GM18502 (cell line): Measurements from ENCODE around the gene PLCL2.
A peak's percentile ranks its signal among the peaks of the same experiment; 100 is the strongest.

Experiments used
- ATAC-seq: cut with Tn5 transposase; IDR thresholded peaks from one replicate; pipeline ENCODE4 v1.9.1; 2021; ENCODE audit warnings: mild to moderate bottlenecking; ENCODE audit not compliant: unreplicated experiment, poor library complexity

Gene PLCL2

DNA sequence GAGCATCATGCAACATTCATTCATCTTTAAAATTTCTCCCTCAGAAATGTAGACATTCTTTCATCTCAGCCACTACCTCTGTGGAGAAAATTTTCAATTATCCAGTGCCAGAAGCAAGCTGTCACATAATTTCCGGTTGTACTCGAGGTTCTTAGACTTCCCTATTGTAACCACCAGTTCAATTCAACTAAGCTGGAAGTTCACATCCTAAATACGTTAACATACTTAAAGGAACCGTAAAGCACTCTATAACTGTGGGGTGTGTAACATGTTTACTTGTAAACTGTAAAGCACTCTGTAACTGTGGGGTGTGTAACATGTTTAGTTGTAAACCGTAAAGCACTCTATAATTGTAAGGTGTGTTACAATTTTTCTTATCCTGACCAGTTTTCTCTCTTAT lies 150.3 kb downstream of the PLCL2 start:
- ATAC-seq: no peak

DNA sequence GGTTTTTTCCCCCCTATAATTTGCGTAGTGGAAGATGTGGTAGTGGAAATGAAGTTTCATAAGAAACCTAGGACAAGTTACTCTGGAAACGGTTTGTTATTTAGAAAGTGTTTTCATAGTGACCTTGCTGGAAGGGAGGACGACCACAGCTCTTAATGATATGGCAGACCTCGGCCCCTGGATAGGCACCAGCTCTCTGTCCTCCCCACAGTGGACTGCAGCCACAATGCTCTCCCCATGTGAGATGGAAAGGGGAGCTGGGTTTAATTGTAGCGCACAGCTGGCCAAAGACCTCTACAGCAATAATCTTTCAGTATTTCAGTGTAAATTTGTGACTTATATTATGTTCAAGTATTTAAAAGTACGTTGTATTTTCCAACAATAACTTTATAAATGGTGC lies 151.2 kb downstream of the PLCL2 start:
- no peak for ATAC-seq

DNA sequence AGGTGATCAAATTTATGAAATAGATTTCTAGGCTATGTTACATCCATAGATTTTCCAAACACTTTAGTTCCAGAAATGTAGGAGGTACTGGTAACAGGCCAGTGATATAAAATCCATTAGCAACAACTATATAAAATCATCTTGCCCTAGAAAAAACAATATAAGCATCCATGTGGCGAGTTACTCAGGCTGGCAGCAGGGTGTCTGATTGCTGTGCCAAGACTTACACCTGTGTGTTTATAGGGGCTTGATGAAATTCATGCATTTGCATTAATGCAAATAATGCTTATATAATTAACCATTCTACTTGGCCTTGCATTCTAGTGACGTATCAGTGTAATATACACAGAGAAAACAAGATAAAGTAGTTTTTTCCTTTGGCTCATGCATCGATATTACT lies 153.4 kb downstream of the PLCL2 start:
- no peak for ATAC-seq

DNA sequence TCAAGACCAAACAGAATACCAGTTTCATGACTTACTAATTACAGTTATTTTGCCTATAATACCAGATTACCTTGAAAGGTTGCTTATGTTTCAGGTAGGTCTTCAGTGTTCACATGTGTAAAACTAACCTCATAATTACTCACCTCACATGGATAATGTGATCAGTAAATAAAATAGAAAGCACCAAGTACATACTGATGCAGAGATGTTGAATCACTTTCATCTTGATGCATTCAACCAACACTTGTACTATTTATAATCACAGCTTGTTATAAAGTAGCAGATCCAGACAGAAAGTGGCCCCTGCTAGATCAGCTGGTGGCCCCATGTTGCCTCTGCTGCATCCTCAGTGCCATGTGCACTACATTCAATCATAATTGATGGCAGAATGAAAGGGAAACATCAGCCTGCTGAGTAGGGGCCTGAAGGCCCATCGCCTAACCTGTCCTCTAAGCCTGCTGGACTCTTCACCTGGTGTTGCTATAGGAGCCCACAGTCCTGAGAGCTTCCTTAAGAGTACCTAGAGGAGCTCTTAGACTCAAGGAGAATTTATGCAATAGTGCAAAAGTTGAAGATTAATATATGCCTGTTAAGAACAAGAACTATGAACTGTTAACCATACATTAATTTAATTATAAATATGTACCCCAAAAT lies 154.3 kb downstream of the PLCL2 start:
- no peak for ATAC-seq

DNA sequence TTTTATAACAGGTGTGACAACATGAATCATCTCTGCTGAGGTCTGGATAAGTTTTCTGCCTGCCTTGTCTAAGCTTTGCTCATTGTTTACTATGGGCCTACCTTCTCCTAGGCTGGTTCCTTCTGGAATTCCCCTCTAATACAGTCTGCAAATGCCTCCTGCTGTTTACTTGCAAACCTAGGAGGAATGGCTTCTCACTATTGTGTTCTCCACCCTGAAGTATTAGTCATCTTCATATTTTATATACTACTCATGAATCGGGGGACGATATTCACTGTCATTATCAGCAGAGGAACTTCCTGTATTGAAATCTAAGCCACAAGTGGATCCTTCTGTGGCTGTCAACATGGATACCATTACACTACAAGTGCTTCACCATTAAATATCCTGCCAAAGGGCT lies 154.8 kb downstream of the PLCL2 start:
- ATAC-seq: no peak

DNA sequence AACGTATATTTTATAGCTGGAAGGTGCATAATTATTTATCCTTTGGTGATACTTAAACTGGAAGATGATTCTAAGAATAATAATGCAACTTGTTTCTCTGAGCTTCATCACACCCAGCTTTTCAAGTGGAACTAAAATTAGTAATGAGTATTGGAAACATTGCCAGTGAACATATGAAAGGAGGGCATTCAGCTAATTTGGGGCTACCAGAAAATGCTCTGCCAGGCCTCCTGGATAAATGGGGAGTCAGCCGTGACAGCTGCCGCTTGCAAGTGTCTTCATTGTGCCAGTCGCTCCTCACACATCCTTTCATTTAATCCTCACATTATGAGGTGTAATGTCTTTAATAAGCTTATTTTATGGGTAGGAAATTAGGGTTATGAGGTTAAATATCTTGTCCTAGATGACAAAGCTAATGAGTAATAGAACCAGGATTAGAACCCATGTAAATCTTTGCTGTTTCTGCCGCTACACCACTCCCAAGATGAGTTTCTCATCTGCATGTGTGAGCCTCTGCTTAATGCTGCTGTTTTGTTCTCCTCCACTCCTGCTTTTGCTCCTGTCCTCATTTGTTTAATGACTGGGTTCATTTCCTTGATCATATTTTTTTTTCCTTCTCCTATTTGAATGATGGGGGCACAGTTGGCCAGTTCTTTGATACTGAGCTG lies 155.7 kb downstream of the PLCL2 start:
- ATAC-seq: no peak

DNA sequence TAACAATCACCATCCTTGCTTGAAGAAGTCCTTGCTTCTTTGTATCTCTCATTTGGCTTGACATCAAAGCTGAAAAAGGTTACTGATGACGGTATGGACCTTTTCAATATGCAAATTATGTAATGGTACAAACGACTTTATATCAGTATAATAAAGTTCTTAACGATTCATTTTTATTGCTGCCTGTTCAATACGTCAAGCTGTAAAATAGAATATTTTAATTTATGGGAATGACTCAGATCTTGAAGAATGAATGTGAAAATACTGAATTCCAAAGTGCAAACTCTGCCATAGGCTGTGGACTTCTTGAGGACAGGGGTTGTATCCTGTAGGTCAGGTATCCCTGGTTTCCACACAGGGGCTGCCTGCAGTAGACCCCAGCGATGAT lies 156.2 kb downstream of the PLCL2 start:
- ATAC-seq: no peak

DNA sequence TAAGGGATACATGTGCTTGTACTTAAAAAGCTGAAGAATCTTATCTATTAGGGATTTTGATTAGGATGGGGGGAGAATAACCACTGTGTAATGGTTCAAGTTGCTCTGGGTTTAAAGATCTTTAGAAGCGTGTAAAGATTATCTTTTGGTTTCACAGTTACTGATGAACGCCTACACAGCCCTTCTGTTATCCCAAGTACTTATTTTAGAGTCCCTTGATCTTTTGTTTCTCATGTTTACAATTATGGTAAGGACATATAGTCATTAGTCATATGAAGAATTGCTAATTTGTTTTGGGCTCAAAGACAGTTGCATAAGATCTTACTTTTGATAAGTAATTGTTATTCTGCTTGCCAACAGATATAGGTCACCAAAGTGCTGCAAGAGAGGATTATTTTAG lies 160.1 kb downstream of the PLCL2 start:
- peak; percentile 81 for ATAC-seq

DNA sequence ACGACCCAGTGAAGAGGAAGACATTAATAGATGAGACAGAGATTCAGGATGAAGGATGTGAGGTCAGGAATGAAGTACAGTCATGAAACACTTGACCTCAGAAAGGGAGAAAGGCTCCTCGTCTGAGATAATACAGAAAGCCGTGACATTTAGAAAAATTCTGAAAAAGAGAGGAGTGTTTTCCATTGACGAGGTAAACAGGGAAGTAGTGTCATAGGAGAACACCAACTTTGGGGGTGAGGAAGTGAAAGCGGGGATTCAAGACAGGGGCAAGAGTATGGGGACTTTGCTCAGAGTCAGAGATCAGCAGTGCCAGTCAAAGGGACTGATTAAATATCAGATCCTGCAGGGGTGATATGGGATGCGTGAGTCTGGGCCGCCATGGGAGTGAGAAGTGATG lies 160.9 kb downstream of the PLCL2 start:
- ATAC-seq: no peak

DNA sequence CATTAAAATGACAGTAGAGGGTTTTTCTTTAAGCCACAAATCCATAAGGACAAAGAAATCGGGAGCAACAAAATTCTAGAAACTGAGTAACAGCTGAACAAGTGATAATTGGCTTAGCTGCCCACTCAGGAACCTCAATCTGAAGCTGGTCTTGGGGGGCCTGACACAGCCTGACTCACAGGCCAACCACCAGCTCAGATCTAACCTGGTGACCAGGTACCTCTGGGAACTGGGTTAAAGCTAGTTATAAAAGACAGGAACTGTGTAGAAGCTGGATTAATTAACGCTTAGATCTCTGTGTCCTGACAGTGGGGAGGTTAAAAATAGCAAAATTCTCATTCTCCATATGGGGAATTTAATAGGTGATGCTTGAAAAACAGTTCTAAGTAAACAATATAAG lies 161.9 kb downstream of the PLCL2 start:
- ATAC-seq: no peak

DNA sequence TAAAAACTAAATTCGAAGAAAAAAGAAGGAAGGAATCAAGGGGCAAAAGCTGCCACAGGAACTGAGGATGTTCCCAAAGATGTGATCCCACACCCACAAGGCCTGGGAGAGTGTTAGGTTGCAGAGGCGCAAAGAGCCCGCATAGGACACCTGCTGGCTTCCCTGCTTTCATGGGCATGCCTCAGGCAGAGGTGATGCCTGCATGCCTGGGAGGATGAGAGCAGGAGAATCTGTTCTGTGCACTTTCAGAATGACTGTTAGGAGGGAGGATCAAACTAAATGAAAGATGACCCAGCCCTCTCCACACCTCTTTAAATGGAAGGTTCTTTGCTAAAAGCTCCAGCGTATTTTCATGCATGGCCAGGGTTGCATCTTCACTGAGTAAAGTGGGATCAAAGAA lies 162.4 kb downstream of the PLCL2 start:
- no peak for ATAC-seq

DNA sequence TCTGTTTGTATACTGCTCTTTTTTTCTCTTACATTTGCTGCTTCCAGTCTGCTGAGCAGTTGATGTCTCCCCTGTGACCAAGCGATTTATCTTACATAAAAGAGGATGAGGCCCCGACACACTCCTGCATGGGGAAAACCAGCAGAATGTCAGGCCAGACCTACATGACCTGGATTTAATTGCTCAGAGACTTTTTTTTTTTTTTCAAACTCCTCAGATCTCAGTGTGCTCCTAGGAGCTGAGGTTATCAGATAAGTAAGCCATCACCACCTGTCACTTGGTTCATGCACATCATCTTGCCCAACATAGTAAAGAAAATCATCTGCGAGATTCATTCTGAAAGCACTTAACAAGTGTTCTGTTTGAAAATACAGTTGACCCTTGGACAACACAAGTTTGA lies 163.1 kb downstream of the PLCL2 start:
- ATAC-seq: no peak

DNA sequence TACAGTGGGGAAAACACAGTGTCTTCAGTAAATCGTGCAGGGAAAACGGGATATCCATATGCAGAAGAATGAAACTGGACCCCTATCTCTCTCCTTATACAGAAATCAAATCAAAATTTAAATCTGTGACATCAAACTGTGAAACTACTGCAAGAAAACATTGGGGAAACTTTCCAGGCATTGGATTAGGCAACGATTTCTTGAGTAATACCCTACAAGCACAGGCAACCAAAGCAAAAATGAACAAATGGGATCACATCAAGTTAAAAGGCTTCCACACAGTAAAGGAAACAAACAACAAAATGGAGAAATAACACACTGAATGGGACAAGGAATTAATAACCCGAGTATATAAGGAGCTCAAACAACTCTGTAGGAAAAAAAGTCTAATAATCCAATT lies 165.3 kb downstream of the PLCL2 start:
- no peak for ATAC-seq

DNA sequence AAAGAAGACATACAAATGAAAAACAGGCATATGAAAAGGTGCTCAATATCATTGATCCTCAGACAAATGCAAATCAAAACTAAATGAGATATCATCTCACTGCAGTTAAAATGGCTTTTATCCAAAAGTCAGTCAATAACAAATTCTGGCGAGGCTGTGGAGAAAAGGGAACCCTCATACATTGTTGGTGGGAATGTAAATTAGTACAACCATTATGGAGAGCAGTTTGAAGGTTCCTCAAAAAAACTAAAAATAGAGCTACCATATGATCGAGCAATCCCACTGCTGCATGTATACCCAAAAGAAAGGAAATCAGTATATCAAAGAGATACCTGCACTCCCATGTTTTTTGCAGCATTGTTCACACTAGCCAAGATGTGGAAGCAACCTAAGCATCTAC lies 165.8 kb downstream of the PLCL2 start:
- no peak for ATAC-seq

DNA sequence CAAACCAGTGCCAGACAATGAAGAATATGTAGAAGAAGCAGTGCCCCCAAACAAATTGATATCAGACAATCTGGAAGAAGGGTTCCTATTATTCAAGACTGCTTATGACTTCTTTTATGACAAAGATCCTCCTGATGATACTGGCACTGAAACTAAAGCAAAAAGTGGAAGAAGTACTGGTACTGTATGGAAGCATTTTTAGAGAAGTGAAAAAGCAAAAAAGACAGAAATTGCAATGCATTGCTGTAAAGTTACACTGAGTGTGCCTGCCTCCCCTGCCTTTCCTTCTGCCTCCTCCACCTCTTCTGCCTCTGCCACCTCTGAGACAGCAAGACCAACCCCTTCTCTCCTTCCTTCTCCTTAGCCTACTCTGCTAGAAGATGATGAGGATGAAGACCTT lies 167.6 kb downstream of the PLCL2 start:
- peak; percentile 60 for ATAC-seq

DNA sequence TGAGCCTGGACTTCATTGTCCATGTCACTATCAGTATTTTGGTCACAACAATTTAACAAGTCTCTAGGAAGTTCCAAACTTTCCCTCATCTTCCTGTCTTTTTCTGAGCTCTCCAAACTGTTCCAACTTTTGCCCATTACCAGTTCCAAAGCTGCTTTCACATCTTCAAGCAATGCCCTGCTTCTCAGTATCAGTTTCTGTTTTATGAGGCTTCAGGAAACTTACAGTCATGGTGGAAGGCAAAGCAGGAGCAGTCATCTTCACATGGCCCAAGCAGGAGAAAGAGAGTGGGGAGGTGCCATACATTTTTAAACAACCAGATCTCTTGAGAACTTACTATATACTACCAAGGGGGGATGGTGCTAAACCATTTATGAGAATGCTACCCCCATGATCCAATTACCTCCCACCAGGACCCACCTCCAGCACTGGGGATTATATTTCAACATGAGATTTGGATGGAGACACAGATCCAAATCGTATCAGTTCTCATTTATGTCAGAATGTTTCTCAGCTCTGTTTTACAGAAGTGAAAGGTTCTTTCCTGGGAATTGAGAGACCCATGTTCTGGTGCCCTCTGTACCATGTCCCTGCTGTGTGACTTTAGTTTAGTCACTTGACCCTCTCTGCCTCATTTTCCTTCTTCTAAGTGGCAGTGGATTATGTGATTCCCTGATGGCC lies 169.7 kb downstream of the PLCL2 start:
- ATAC-seq: no peak

DNA sequence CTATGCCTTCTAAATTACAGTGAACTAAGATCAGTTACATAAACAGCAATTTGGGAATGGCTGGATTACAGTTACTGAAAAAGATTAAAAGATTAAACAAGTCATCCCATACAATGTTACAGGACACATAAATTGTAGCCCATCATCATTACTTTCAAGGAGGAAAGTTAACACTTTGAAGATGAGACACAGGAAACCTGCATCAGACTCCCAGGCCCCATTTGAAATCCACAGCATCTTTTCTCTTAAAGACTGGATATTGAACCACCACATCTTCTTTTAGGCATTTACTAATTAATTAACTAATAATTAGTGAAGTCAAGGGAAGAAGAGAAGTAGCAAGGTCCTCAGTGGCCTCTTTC lies 170.2 kb downstream of the PLCL2 start:
- ATAC-seq: no peak

DNA sequence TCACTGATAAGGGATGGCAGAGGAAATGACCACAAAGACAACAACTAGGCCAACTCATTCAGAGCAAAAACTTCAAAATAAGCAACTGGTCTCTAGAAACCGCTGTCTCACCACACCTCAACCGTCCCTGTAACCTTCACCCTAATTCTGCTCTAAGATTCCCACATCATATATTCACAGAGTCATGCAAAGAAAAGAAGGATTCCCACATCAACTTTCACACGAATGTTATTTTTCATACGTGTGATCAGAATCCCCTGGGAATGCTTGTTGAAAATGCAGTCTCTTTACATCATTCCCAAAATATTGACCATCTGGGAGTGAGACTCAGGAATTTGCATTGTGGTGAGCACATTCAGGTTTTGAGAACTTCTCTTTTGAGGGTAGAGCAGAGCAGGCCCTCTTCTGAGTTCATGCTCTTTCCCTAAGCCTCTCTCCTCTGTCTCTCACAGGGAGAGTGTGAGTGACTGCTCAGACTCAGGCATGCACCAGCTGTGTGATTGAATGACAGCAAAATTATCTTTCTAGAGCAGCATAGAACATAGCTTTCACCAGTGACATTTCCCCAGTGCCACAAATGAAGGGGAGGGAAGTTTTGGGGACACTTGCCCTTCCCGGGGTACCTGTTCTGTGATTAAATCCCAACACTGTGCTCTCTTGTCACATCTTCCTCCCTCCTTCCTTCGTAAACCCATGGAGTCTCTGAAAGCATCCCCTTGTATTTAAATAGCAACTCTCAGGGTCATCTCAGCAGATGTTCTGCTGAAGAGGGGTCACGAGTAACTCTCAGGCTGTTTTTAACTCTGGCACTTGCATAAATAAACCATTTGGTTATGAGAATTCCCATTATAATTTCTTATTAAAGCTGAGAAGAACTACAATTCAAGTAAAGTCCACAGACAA lies 170.9 kb downstream of the PLCL2 start:
- peak; percentile 73 for ATAC-seq

DNA sequence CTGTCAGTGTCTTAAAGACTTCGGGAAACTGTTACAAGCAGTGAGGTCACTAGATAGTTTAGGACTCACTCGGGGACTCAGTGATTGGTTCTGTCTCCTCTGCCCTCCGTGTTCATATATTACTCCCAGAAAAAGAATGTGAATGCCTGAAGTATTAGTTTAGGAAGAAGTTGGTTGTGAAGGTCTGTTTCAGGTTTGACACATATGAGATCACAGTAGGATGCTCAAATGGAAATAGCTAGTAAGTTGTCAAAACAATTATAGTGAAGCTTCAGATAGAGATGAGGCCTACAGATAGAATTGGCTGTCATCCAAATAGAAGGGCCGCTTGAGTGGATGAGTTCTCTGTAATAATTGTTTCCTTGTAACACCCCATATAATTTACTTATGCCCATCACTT lies 172.6 kb downstream of the PLCL2 start:
- ATAC-seq: no peak

DNA sequence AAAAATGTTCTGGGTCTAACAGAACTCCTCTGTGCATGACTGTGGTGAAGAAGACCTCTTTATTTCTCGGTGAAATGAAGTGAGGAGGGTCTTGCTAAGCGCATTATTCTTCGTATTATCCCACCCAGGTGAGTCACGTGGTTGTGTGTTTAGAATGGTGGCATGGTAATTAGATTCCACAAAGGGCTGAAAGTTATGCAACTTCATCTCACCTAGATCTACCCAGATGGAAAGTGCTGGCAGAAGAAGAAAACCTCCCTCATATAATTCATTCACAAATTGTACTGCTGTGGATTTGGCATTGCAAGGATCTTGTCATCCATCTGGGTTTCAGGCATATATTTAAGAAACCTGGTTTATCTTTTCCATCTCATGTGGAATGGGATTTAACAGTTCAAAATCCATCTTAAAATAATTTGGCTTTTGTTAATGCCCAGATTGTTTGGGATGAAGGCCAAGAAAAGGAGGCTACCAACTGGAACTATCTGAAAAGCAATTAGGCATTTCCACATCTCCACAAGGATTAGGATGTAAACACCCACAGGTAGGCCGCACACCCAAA lies 175.3 kb downstream of the PLCL2 start:
- ATAC-seq: no peak

DNA sequence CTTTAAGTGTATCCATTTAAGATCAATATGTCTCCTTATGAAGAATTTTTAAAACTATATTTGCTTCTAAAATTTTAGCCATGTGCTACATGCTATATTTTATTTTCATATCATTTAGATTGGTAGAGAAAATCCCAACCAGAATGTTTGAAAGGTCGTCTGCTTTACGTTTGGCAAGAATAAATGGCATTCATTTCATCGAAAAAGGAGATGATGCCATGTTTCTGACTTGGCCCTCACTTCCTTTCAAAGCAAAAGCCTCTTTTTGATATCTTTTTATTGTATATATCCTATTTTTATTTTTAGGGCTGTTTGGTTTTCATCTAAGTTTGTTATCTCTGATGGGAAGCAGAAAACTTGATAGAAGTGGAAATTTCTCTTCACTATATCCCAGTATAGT lies 176.2 kb downstream of the PLCL2 start:
- no peak for ATAC-seq
